OCI-LY1 (cell line): Measurements from ENCODE around the gene OARD1.

Experiments used
- CTCF ChIP-seq: fragments of 200-600 bp; sonication (generic), shearing (Covaris generic); IDR thresholded peaks from 2 replicates; pipeline ENCODE4 v1.5.1; 2017; ENCODE audit warnings: mild to moderate bottlenecking, antibody characterized with exemption, low read length, moderate library complexity, mixed read lengths
- EZH2 ChIP-seq: fragments of 200-600 bp; sonication (generic), shearing (Covaris generic); IDR thresholded peaks from 2 replicates; pipeline ENCODE4 v1.8.0; 2017; ENCODE audit warnings: borderline replicate concordance, mixed run types, mild to moderate bottlenecking, antibody characterized with exemption, low read length, moderate library complexity, mixed read lengths

GRCh38 chr6:41100871-41101287, 28.7 kb upstream of the OARD1 start:
- TF ChIP-seq EZH2 (no peak), CTCF (no peak)
